ENCODE data around the gene PYDC1.
"Not testable (repeated sequence)": the region's sequence is repeated elsewhere in the genome, so short reads cannot be mapped to it uniquely, and the experiment has no call there.

PYDC1 gene

DNA sequence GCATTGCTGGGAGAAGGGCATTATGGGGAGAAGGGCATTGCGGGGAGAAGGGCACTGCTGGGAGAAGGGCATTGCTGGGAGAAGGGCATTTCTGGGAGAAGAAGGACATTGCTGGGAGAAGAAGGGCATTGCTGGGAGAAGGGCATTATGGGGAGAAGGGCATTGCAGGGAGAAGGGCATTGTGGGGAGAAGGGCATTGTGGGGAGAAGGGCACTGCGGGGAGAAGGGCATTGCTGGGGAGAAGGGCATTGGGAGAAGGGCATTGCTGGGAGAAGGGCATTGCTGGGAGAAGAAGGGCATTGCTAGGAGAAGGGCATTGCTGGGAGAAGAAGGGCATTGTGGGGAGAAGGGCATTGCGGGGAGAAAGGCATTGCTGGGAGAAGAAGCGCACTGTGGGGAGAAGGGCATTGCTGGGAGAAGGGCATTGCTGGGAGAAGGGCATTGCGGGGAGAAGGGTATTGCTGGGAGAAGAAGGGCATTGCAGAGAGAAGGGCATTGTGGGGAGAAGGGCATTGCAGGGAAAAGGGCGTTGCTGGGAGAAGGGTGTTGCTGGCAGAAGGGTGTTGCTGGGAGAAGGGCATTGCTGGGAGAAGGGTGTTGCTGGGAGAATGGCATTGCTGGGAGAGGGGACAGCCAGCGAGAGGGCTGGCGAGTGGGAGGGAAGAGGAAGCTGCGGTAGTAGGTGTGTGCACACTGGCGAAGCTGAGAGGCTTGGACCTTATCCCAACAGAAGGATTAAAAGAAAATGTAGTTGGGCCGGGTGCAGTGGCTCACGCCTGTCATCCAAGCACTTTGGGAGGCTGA lies 4.6 kb upstream of the PYDC1 start:
- DNase-seq (ENCODE audit: low read depth), result no peak

DNA sequence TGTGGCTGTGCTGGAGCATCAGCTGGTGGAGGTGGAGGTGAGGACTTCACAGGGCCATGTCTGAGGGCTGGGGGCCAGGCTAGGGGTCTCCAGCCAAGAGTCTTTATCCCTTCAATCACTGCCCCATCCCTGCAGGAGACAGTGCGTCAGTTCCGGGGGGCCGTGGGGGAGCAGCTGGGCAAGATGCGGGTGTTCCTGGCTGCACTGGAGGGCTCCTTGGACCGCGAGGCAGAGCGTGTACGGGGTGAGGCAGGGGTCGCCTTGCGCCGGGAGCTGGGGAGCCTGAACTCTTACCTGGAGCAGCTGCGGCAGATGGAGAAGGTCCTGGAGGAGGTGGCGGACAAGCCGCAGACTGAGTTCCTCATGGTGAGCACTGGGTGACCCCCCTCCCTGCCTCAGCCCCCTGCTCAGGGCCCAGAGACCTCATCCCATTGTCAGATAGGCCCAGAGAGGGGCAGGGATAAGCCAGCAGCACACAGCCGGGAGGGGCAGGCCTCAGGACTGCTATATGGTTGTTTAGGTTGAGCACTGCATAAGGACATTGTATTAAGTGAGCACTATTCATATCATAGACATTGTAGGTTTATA lies 2.3 kb upstream of the PYDC1 start:
- no peak for DNase-seq (ENCODE audit: low read depth)

DNA sequence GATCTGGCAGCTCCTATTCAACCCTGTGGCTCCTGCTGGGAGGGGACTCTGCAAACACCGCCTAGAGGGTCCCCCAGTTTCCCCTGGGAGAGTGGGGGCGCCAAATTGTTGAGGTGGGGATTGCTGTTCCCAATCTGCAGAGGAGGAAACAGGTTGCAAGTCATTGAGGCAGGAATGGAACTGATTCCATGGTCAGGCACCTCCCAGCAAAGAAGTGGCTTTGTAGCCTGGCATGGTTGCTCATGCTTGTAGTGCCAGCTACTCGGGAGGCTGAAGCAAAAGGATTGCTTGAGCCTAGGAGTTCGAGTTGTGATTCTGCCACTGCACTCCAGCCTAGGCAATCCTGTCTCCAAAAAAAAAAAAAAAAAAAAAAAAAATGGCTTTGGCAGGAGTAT lies 198 bp upstream of the PYDC1 start:
- DNase-seq (ENCODE audit: low read depth), result no peak

DNA sequence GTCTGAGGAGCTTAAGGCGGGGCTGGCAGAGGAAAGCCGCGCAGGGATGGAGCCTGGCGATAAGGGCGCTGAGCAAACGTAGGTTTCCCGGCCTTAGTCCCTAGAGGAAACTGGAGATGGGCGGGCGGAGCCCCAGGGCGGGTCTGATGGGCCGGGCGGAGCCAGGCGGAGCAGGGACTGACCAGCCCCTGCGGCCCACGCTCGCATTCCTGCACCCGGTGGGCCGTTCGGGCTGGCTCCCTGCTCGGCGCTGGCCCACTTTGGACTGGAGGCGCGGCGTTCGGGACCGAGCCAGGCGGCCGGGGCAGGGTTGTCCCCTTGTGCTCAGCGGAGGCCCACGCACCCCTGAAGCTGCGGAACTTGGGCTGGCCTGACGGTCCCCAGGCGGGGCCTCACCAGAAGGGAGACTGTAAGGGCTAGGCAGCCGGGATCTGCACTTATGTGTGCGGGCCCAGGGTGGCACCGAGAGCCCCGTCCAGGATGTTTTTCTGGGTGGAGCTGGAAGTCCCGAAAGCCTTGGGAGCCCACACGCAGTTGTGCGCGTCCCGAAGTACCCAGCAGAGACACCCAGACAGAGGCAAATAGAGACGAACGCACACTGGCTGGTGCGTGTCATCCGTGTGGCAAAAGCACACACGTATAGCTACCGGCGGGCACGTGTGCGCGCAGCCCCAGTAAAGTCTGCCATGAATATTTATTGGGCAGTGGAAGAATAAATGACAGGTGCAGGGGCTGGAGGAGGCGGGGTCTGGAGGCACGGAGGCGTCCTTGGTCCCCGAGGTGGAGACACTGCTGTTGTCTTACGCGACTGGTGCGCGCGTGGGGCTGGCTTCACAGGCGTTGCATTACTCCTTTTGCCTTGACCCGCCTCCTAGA lies 1.4 kb downstream of the PYDC1 start:
- no peak for DNase-seq (ENCODE audit: low read depth)

DNA sequence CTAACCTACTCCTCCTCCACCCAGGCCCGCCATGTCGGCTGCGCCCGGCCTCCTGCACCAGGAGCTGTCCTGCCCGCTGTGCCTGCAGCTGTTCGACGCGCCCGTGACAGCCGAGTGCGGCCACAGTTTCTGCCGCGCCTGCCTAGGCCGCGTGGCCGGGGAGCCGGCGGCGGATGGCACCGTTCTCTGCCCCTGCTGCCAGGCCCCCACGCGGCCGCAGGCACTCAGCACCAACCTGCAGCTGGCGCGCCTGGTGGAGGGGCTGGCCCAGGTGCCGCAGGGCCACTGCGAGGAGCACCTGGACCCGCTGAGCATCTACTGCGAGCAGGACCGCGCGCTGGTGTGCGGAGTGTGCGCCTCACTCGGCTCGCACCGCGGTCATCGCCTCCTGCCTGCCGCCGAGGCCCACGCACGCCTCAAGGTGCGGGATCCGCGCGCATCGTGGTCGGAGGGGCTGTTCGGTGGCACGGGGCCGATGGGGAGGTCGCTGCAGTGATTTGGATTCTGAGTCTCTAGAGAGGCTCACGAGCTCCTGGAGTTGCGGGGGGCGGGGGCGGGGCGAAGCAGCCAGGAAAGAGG lies 2.1 kb downstream of the PYDC1 start:
- DNase-seq (ENCODE audit: low read depth), result no peak

DNA sequence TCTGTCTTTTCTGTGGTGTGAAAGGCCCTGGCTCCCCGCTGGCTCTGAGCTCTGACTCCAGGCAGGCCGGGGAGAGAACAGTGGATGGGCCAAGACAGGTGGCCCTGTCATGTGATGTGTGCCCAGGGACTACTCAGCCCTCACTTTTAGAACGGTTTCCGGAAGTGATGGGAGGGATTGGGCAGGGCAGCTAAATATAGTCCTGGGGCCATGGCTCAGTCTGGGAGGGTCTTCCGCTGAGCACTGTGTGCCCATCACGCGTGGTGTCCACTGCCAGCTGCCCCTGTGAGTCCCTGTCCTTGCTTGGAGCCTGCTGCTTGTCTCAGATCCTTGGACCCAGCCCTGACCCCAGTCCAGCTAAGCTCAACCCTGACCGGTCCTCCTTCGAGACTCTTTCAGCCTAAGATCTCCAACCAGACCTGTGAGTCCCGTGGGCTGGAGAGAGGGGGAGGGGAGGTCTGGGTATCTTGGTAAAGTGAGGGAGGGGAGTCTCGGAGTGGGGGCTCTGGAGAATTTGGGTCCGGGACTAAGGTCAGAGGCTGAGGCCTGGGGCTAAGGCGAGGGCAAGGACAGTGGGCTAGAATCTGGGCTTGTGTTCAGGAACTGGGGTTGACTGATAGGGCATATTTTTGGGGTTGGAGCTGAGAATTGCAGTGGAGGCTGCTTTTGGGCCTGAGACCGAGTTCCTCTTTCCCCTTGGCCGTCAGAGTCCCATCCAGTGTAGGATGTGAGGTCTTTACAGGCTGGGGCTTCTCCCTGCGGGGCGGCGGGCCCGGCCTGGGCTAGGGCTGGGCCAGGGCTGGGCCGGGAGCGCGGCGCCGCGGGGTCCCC lies 2.8 kb downstream of the PYDC1 start, which contains the start of gene TRIM72:
TRIM72 (plus strand) TSS at position 243 of the 831 bp plus-strand sequence. CDS start 620 bp downstream, outside the sequence.
- no peak for DNase-seq (ENCODE audit: low read depth)

DNA sequence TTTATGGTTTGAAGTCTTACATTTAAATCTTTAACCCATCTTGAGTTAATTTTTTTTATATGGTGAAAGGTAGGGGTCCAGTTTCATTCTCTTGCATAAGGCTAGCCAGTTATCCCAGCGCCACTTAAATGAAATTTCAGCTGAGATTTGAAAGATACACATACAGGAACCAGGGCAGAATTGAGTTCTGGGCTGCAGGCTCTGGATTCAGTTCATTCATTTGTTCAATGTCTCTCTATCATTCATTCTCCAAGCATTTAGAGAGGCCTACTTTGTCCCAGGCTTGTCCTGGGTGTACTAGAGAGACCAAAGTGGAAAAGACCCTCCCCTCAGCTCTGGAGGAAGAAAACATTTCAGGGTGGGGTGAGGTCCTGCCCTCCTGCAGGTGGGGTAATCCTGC lies 3.6 kb downstream of the PYDC1 start:
- no peak for DNase-seq (ENCODE audit: low read depth)

DNA sequence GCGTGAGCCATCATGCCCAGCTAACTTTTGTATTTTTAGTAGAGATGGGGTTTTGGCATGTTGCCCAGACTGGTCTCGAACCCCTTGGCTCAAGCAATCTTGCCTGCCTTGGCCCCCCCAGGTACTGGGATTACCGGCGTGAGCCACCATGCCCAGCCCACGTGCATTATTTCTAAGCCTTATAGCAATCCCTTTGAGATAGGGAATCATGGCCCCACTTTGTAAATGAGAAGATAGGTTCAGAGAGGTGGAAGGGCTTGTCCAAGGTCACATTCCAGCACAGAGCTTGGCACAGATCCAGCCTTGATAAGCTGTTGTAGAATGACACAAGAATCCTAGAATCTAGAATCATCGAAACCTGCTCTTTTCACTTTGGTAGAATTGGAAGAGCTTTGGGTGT lies 10.2 kb downstream of the PYDC1 start:
- DNase-seq (ENCODE audit: low read depth), result no peak

DNA sequence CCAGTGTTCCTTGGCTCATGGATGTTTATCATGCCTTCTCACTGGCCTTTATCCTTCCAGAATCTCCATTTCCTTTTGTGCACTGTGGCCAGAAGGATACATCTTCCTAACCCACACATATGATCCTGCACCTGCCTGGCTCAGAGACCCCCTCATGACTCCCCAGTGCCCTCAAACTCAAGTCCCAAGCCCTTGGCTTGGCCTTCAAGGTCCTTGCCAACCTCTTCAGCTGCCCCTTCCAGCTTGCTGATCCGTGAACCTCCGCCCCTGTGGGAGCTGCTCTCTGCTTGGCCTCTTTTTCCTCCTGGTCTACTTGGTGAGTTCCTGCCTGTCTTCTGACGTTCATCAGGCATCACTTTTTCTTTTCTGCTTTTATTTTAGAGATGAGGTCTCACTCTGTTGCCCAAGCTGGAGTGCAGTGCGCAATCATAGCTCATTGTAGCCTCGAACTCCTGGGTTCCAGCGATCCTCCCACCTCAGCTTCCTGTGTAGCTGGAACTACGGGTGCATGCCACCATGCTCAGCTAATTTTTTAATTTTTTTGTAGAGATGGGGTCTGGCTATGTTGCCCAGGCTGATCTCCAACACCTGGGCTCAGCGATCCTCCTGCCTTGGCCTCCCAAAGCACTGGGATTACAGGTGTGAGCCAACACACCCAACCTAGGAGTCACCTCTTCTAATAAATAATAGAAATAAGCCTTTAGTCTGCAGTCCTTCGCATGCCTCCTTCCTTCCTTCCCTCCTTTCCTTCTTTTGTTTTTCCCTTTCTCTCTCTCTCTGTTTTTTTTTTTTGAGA lies 11.9 kb downstream of the PYDC1 start:
- no peak for DNase-seq (ENCODE audit: low read depth)

DNA sequence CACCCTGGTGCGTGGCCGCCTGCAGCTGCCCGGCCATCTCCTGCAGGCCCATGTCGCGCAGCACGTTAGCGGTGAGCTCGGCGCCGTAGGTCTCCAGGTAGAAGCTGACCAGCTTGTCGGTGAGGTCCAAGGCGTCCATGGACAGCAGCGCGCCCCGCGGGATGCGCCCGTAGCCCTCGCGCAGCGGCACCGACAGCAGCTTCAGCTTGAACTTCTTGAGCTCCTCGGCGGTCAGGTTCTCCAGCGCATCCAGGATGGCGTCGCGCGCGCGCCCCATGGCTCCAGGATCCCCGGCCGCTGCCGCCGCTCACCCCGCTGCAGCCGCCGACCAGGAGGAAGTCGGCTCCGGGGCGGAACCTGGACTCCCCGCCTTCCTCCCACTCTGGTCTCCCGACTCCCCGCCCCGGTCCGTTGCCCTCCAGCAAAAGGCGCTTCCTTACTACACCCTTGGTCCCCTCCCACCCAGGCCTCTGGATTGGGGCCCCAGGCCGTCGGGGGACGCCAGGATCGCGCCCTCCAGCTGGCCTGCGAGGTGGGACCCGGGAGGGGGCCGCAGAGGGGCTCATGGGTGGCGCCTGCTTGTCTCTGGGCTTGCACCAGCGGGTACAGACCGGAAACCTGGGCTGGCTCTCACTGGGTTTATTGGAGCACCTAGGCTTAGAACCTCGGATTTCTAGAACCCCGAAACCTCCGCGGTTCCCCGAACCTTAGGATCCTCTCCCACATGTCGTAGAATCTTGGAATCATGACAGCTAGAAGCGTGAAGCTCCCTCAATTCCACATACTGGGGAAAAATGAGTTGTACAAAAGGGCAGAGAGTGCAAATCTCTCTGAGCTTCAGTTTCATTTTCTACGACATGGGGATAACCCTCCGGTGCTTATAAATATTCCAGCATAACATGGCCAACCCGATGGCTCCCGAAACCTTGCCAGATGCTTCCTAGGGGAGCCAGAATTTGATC lies 14.2 kb downstream of the PYDC1 start, which contains the start of gene PYCARD:
PYCARD (minus strand) TSS at position 347 of the 962 bp plus-strand sequence; CDS start at position 277, 70 bp downstream.
- DNase-seq (ENCODE audit: low read depth), result no peak

DNA sequence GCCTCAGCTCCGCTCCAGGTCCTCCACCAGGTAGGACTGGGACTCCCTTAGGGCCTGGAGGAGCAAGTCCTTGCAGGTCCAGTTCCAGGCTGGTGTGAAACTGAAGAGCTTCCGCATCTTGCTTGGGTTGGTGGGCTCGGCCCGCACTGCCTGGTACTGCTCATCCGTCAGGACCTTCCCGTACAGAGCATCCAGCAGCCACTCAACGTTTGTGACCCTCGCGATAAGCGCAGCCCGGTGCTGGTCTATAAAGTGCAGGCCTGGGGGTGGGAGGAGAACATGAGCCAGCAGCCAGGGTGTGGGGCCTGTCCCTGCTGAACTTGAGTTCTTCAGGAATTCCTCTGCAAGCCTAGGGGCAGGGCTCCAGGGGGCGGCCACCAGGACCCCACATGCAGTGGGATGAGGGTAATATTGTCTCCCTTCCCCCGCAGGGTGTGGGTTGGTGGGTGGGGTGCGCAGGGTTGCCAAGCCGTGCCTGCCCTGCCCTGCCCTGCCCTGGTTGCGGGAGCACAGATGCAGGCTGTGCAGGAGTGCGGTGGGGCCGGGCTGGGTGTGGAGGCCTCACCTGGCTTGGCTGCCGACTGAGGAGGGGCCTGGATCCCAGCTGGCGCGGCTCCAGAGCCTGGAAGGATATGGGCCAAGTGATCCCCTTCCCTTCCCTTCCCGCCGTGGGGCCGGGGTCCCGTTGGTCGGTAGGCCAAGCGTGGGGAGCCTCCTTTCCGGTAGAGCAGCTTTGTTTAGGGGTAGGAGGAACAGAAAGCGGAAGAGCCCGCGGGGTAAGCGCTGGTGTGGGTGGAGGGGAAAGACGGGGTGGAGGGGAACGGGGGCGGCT lies 15.1 kb downstream of the PYDC1 start:
- DNase-seq (ENCODE audit: low read depth), result no peak

DNA sequence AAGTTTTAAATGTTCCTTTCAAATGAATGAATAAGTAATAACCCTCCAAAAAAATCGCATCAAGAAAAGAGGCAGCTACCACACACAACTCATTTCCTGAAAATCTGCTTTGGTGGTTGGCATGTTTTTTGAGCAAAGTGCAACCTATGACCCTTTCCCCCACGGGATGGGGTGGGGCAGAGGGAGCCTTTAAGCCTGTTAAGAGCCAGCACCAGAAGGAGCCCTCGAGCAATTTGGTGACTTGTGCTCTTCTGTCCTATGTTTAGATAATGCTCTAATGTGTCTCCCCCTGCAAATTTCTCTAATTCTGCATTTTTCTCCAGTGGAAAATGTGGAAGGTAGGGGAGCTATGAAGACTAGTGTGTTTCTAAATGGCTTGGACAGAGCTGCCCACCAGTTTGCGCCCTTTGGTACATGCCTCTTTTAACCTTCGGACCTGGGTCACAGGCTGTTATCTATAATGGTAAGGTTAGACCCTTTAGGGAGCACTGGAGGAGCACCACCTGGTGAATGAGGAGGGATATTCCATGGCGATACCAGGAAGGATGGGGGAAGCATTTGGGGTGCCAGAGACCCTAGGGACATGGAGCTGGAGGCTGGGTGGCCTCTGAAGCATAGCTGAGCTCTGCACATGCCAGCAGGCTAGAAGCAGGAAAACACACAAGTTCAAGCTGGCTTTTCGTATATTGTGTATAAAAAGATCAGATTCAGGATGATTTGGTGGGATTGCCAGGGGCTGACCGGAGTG lies 15.9 kb downstream of the PYDC1 start:
- no peak for DNase-seq (ENCODE audit: low read depth)

DNA sequence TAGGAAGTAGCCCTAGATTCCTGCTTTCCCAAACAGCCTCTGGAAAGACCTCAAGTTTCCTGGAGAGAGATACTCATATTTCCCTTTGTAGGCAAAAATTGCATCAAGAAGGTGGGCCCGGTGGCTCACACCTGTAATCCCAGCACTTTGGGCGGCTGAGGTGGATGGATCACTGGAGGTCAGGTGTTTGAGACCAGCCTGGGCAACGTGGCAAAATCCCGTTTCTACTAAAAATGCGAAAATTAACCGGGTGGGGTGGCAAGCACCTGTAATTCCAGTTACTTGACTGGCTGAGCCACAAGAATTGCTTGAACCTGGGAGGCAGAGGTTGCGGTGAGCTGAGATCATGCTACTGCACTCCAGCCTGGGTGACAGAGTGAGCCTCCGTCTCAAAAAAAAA lies 16.8 kb downstream of the PYDC1 start:
- DNase-seq (ENCODE audit: low read depth), result not testable (repeated sequence)

DNA sequence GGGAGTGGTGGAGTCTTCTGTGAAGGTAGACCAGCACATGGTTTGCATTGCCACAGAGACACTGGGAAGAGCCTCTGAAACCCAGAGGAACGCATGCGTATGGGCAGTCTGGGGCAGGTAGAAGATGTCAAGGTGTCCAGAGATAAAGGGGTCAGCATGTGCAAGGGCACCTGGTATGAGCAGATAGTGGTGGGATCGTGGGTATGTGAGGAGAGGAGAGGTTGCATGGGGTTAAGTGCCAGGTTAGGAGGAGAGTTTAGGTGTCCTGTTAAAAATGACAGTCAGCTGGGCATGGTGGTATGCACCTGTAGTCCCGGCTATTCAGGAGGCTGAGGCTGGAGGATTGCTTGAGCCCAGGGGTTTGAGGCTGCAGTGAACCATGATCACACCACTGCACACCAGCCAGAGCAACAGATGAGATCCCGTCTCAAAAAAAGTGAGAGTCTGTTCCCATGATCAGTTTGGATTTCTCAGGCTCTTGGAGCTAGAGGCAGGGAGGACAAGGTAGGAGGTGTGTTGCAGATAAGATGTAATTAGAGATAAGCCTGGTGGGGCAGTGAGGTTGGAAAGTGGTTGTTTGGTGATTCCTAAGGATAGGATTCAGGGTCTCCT lies 17.4 kb downstream of the PYDC1 start:
- no peak for DNase-seq (ENCODE audit: low read depth)

DNA sequence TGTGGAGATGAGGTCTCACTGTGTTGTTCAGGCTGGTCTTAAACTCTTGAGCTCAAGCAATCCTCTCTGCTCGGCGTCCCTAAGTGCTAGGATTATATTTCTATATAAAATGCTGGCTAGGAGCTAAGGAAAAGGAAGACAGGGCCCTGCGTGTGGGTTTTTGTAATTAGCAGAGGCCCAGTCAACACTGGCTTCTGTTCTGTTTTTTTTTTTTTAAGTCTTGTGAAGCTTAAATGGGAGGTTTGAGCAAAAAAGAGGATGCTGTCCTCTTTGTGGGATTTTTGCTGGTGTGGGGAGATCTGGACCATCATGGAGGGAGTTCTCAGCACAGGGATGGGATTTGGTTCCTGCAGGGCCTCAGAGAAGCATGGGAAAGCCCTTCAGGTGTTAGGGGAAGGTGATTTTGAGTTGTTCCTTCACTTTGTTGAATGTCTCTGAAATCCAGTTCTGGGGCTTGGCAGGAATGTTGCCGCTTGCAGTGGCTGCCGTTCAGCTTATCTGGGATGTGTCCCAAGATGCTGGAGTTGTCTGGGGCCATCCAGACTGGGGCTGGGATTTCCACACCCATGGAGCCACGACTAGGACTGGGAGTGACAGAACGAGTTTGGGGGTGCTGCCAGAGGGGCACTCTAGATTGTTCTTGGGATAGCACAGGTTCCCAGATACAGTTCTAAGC lies 18.6 kb downstream of the PYDC1 start:
- no peak for DNase-seq (ENCODE audit: low read depth)

DNA sequence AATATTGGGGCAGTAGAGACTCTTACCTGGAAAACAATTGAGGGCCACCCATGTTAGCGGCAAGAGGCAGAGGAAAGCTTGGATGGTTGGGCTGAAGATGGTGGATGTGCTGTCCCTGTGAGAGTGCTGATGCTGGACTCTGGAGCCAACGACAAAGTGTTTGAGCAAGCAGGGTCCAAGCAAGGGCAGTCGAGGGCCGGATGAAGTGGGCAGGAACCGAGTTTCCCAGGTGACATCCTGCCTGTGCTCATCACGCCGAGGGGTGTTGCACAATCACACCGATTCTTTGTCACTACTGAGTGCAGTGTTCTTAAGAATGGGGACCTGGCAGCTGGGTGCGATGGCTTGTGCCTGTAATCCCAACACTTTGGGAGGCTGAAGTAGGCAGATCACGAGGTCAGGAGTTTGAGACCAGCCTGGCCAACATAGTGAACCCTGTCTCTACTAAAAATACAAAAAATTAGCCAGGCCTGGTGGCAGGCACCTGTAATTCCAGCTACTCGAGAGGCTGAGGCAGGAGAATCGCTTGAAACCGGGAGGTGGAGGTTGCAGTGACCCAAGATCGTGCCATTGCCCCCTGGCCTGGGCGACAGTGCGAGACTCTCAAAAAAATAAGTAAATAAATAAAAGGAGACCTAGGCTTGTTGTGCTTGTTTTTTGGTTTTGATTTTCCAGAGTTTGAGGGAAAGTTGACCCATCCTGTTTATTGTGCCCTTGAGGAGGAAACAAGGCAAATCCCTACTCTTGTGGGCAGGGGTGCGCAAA lies 20.4 kb downstream of the PYDC1 start:
- no peak for DNase-seq (ENCODE audit: low read depth)
